ENCODE data around the gene GAD1.

GAD1 gene

DNA sequence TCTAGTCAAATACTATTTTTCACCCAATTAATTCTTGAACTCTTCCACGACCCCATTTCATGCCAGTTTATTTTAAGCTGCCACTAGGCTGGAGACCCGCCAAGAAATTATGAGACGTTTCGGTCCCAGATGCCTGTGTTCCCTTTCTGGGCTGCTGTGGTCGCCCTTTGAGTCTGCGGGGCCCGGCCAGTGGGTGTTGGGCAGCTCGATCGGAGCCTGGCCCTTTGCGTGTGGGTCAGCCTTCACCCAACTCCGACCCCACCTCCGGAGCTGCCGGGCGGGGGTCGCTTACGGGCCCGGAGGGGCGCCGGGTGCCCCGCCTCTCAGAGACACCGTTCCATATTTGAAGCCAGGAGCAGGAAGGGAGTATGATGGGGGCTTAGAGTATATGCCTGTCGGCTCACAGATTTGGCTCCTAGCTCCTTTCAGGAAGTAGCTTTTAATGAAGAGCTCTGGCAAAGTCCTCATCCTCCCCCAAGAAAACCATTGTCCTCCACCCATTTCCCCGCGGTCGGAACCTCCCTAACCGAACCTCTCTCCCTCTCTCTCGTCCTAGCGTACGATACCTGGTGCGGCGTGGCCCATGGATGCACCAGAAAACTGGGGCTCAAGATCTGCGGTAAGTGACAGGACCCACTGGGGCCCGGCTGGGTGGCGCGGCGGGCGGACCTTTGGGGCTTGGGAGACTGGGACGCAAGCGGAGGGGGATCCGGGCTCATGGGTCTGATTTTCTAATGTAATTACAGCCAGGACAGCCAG lies 5.0 kb downstream of the GAD1 start:
- Histone ChIP-seq H2AFZ (ENCODE audit: low read depth, low read length, severe bottlenecking) (no peak overlapping the region), H4K20me1 (ENCODE audit: low read depth, low read length) (no peaks in the 10 kb centered on the region), H3K27me3 (ENCODE audit: low read length) (no peaks in the 10 kb centered on the region), H3K9me3 (ENCODE audit: insufficient read depth, low read length) (no peaks in the 10 kb centered on the region), H3K9ac (ENCODE audit: low read length) (no peak overlapping the region), H3K36me3 (ENCODE audit: low read length) (no peaks in the 10 kb centered on the region), H3K27ac (ENCODE audit: low read depth, low read length) (no peak overlapping the region), H3K4me2 (ENCODE audit: low read depth, low read length, poor library complexity, severe bottlenecking) (no peak overlapping the region), H3K79me2 (ENCODE audit: insufficient read depth, low read length) (no peaks in the 10 kb centered on the region), H3K4me3 (ENCODE audit: insufficient read depth, low read length, poor library complexity, severe bottlenecking) (no peak overlapping the region), H3K9me2 (replicated peaks; ENCODE audit: insufficient read depth, low read length) (no peaks in the 10 kb centered on the region), H3F3A (ENCODE audit: insufficient read depth) (no peaks in the 10 kb centered on the region)
- TF ChIP-seq EZH2phosphoT487 (conservative IDR thresholded peaks at IDR 0.05; ENCODE audit: low read length), result no peak
- TF ChIP-seq, protein P1, sequence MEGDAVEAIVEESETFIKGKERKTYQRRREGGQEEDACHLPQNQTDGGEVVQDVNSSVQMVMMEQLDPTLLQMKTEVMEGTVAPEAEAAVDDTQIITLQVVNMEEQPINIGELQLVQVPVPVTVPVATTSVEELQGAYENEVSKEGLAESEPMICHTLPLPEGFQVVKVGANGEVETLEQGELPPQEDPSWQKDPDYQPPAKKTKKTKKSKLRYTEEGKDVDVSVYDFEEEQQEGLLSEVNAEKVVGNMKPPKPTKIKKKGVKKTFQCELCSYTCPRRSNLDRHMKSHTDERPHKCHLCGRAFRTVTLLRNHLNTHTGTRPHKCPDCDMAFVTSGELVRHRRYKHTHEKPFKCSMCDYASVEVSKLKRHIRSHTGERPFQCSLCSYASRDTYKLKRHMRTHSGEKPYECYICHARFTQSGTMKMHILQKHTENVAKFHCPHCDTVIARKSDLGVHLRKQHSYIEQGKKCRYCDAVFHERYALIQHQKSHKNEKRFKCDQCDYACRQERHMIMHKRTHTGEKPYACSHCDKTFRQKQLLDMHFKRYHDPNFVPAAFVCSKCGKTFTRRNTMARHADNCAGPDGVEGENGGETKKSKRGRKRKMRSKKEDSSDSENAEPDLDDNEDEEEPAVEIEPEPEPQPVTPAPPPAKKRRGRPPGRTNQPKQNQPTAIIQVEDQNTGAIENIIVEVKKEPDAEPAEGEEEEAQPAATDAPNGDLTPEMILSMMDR (IDR thresholded peaks at IDR 0.05; ENCODE audit: insufficient read depth, low read length, poor library complexity, severe bottlenecking), result no peak

DNA sequence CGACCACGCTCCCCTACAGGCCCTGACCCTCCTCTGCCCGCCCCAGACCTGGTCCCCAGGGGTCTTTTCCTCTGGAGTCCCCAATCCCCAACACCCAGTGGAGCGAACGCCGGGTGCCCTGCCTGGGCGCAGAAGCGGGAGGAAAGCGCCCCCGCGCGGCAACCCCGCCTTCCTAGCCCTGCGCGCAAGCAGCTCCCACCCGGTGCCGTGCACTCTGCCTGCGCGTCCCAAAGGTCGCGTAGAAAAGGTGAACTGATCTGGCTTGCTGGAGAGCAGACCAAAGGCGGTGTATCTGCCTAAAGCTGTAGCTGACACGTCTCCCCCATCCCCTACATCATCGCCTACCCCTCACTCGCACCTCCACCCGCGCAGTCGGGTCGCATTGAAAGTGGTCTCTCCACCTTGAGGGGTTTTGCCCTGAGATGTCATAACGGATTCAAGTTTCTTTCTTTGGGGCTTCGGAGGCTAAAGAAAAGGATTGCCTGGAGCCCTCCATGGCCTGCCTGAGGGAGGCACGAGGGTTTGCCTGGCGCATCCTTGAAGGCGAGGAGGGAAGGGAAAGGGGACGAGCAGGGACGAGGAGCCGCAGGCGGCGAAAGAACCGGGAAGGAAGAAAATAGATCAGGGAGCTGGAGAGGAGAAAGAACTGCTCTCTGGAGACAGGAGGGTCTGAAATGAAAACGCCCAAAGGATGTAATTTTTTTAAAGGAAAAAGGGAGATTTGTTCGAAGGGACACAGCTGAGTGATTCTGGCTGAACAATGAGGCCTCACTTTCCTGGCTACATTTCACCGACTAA lies 5.8 kb downstream of the GAD1 start:
- Histone ChIP-seq H3K27me3 (ENCODE audit: low read length) (no peaks in the 10 kb centered on the region), H3K4me3 (ENCODE audit: insufficient read depth, low read length, poor library complexity, severe bottlenecking) (no peak overlapping the region), H3F3A (ENCODE audit: insufficient read depth) (no peaks in the 10 kb centered on the region), H3K9me3 (ENCODE audit: insufficient read depth, low read length) (no peaks in the 10 kb centered on the region), H3K27ac (ENCODE audit: low read depth, low read length) (no peak overlapping the region), H4K20me1 (ENCODE audit: low read depth, low read length) (no peaks in the 10 kb centered on the region), H3K9ac (ENCODE audit: low read length) (no peak overlapping the region), H3K9me2 (replicated peaks; ENCODE audit: insufficient read depth, low read length) (no peaks in the 10 kb centered on the region), H3K36me3 (ENCODE audit: low read length) (no peaks in the 10 kb centered on the region), H3K4me2 (ENCODE audit: low read depth, low read length, poor library complexity, severe bottlenecking) (no peak overlapping the region), H3K79me2 (ENCODE audit: insufficient read depth, low read length) (no peaks in the 10 kb centered on the region), H2AFZ (ENCODE audit: low read depth, low read length, severe bottlenecking) (no peak overlapping the region)
- TF ChIP-seq, protein P1 (IDR thresholded peaks at IDR 0.05; ENCODE audit: insufficient read depth, low read length, poor library complexity, severe bottlenecking), result no peak
- no peak for TF ChIP-seq EZH2phosphoT487 (conservative IDR thresholded peaks at IDR 0.05; ENCODE audit: low read length)

GRCh38 chr2:170823088-170823897 lies 6.6 kb downstream of the GAD1 start:
- no peak overlapping the region for H3K27ac ChIP-seq (ENCODE audit: low read depth, low read length)
- no peaks in the 10 kb centered on the region for H4K20me1 ChIP-seq (ENCODE audit: low read depth, low read length)
- no peaks in the 10 kb centered on the region for H3F3A ChIP-seq (ENCODE audit: insufficient read depth)
- H3K9ac ChIP-seq (ENCODE audit: low read length), result no peak overlapping the region
- H3K4me2 ChIP-seq (ENCODE audit: low read depth, low read length, poor library complexity, severe bottlenecking), result no peak overlapping the region
- no peak overlapping the region for H3K4me3 ChIP-seq (ENCODE audit: insufficient read depth, low read length, poor library complexity, severe bottlenecking)
- TF ChIP-seq EZH2phosphoT487 (conservative IDR thresholded peaks at IDR 0.05; ENCODE audit: low read length), result no peak
- TF ChIP-seq, protein P1 (IDR thresholded peaks at IDR 0.05; ENCODE audit: insufficient read depth, low read length, poor library complexity, severe bottlenecking), result no peak
- H3K79me2 ChIP-seq (ENCODE audit: insufficient read depth, low read length), result no peaks in the 10 kb centered on the region
- no peaks in the 10 kb centered on the region for H3K9me3 ChIP-seq (ENCODE audit: insufficient read depth, low read length)
- no peaks in the 10 kb centered on the region for H3K9me2 ChIP-seq (replicated peaks; ENCODE audit: insufficient read depth, low read length)
- H3K27me3 ChIP-seq (ENCODE audit: low read length), result no peaks in the 10 kb centered on the region
- H2AFZ ChIP-seq (ENCODE audit: low read depth, low read length, severe bottlenecking), result no peak overlapping the region
- no peaks in the 10 kb centered on the region for H3K36me3 ChIP-seq (ENCODE audit: low read length)

All from SU-DHL-6 (cell line).